PFSK-1 (cell line): ENCODE results near the gene MEGF11.

Experiments used
- FOXP2 ChIP-seq: optimal IDR thresholded peaks from 2 replicates; pipeline ENCODE3; 2011; ENCODE audit warnings: borderline replicate concordance, control low read depth, inconsistent platforms; ENCODE audit not compliant: insufficient read depth; ENCODE audit errors: extremely low read length, extremely low read depth
- POLR2AphosphoS5 ChIP-seq: IDR thresholded peaks from 2 replicates; pipeline ENCODE4 v1.6.1; 2012; ENCODE audit warnings: low read depth, mild to moderate bottlenecking, control low read depth, low read length, moderate library complexity
- SIN3A ChIP-seq: IDR thresholded peaks from 2 replicates; pipeline ENCODE4 v1.6.1; 2012; ENCODE audit warnings: mild to moderate bottlenecking, low read length, moderate library complexity, borderline replicate concordance; ENCODE audit not compliant: insufficient read depth
- TAF1 ChIP-seq: IDR thresholded peaks from 2 replicates; pipeline ENCODE4 v1.6.1; 2012; ENCODE audit warnings: low read length, control low read depth, borderline replicate concordance; ENCODE audit not compliant: insufficient read depth
- TF ChIP-seq, protein P1 (sequence below), 2 experiments: IDR thresholded peaks; 2 replicates each; pipeline versions ENCODE4 v1.6.1 to v1.8.0; 2011 to 2012; ENCODE audit warnings: low read depth in 2 of 2, low read length in 2 of 2, control low read depth in 1 of 2, inconsistent platforms in 1 of 2, mild to moderate bottlenecking in 1 of 2, moderate library complexity in 1 of 2; ENCODE audit not compliant: insufficient read depth in 1 of 2

The MEGF11 gene

GRCh38 chr15:66154581-66154980 lies 99.0 kb downstream of the MEGF11 start:
- TF ChIP-seq, protein P1, sequence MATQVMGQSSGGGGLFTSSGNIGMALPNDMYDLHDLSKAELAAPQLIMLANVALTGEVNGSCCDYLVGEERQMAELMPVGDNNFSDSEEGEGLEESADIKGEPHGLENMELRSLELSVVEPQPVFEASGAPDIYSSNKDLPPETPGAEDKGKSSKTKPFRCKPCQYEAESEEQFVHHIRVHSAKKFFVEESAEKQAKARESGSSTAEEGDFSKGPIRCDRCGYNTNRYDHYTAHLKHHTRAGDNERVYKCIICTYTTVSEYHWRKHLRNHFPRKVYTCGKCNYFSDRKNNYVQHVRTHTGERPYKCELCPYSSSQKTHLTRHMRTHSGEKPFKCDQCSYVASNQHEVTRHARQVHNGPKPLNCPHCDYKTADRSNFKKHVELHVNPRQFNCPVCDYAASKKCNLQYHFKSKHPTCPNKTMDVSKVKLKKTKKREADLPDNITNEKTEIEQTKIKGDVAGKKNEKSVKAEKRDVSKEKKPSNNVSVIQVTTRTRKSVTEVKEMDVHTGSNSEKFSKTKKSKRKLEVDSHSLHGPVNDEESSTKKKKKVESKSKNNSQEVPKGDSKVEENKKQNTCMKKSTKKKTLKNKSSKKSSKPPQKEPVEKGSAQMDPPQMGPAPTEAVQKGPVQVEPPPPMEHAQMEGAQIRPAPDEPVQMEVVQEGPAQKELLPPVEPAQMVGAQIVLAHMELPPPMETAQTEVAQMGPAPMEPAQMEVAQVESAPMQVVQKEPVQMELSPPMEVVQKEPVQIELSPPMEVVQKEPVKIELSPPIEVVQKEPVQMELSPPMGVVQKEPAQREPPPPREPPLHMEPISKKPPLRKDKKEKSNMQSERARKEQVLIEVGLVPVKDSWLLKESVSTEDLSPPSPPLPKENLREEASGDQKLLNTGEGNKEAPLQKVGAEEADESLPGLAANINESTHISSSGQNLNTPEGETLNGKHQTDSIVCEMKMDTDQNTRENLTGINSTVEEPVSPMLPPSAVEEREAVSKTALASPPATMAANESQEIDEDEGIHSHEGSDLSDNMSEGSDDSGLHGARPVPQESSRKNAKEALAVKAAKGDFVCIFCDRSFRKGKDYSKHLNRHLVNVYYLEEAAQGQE (IDR thresholded peaks at IDR 0.05; ENCODE audit: insufficient read depth in 1 of 2, low read depth in 2 of 2, low read length in 2 of 2) = no peak
- TF ChIP-seq TAF1 (no peak), SIN3A (no peak), FOXP2 (no peak), POLR2AphosphoS5 (no peak)

DNA sequence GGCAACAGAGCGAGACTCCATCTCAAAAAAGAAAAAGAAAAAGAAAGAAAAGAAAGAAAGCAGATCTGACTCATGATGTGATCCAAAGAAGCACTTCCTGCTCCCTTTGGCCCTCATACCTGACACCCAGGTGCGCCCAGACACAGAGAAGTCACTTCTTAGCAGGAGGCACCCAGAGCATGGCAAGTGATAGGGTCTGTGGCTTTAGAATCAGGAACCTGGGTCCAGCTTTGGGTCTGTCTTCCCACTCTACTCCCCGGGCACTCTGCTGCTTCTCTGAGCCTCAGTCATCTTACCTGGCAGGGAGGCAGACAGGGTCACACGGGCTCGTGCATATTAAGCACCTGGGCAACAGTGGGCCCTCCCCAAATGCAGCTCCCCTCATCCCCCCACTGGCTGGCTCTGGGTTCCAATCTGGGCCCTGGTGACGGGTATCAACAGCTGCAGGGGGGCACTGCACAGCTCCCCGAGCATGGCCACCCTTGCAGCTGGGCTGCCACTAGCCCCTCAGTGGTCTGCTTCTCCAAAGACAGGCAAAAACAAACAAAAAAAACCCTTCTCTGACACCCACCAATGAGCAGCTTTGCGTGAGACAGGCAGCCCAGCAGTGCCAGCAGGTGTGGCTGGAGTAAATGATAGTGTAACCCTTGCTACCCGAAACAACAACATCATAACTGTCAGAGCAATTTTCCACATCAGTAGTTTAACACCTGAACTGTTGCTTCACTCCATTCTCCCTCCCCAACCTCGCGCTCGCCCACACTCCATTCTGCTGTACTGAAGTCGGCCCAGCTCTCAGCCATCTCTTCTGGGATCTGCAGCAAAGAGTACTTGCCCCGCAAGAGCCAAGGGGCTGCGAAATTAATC lies 99.8 kb downstream of the MEGF11 start:
- TF ChIP-seq, protein P1 (IDR thresholded peaks at IDR 0.05; ENCODE audit: insufficient read depth in 1 of 2, low read depth in 2 of 2, low read length in 2 of 2) = no peak
- TF ChIP-seq FOXP2 (no peak), POLR2AphosphoS5 (no peak), SIN3A (no peak), TAF1 (no peak)

DNA sequence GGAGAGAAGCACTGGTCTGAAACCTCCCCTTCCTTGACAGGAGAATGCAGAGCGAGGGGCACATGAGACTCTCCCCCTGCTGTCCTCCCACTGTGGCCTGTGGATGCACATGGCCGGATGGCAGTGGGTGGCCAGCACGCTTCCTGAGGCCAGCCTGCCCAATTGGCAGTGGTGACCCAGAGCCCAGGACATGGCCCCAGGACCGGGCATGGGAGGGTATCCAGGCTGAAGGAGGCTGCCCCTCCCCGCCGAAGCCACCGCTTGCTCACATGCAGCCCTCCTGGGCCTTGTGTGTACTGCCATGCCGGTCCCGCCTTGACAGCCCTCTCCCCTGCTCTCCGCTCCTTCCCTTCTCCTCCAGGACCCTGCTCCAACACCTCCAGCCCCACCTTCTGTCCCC lies 100.9 kb downstream of the MEGF11 start:
- TF ChIP-seq TAF1 (no peak), POLR2AphosphoS5 (no peak), SIN3A (no peak), FOXP2 (no peak)
- TF ChIP-seq, protein P1 (IDR thresholded peaks at IDR 0.05; ENCODE audit: insufficient read depth in 1 of 2, low read depth in 2 of 2, low read length in 2 of 2) = no peak

GRCh38 chr15:66151809-66152208 lies 101.7 kb downstream of the MEGF11 start:
- TF ChIP-seq FOXP2 = no peak
- no peak for TF ChIP-seq SIN3A
- TF ChIP-seq, protein P1 (IDR thresholded peaks at IDR 0.05; ENCODE audit: insufficient read depth in 1 of 2, low read depth in 2 of 2, low read length in 2 of 2) = no peak
- no peak for TF ChIP-seq TAF1
- TF ChIP-seq POLR2AphosphoS5 = no peak
